H9 (cell line): ENCODE data around the gene ANTXRL. TPM values are rescaled to one million over a fixed set of nuclear protein-coding genes. Genes with fewer than 3 reads are reported as not detected.

Experiments
- DNase-seq: peaks from one replicate; pipeline ENCODE4 v3.0.0-alpha.2; 2017
- H2AFZ ChIP-seq: one replicate; pipeline ENCODE4 v1.6.1; 2013; ENCODE audit warnings: mild to moderate bottlenecking, low read length, control low read depth, moderate library complexity
- H2AK5ac ChIP-seq: 2 replicates; pipeline ENCODE4 v1.6.1; 2013; ENCODE audit warnings: low read length, control low read depth, mixed read lengths; ENCODE audit not compliant: insufficient read length
- H2BK120ac ChIP-seq: one replicate; pipeline ENCODE4 v1.6.1; 2013; ENCODE audit warnings: low read depth, mild to moderate bottlenecking, low read length, control low read depth, inconsistent platforms; ENCODE audit not compliant: poor library complexity, severe bottlenecking
- H2BK12ac ChIP-seq: 2 replicates; pipeline ENCODE4 v1.6.1; 2013; ENCODE audit warnings: low read length, control low read depth, mixed read lengths, low read depth; ENCODE audit not compliant: insufficient read length
- H2BK15ac ChIP-seq: 2 replicates; pipeline ENCODE4 v1.6.1; 2013; ENCODE audit warnings: low read depth, low read length, control low read depth
- H2BK20ac ChIP-seq: one replicate; pipeline ENCODE4 v1.6.1; 2013; ENCODE audit warnings: low read depth, mild to moderate bottlenecking, low read length, control low read depth, inconsistent platforms; ENCODE audit not compliant: poor library complexity, severe bottlenecking
- H2BK5ac ChIP-seq: 2 replicates; pipeline ENCODE4 v1.6.1; 2013; ENCODE audit warnings: low read length, control low read depth, mixed read lengths; ENCODE audit not compliant: insufficient read length
- H3K14ac ChIP-seq: 2 replicates; pipeline ENCODE4 v1.6.1; 2013; ENCODE audit warnings: low read length, control low read depth; ENCODE audit not compliant: insufficient read depth
- H3K18ac ChIP-seq: 2 replicates; pipeline ENCODE4 v1.6.1; 2013; ENCODE audit warnings: low read depth, mild to moderate bottlenecking, mixed read lengths, low read length, control low read depth; ENCODE audit not compliant: insufficient read length
- H3K23ac ChIP-seq: 2 replicates; pipeline ENCODE4 v1.6.1; 2013; ENCODE audit warnings: low read length, control low read depth, mixed read lengths, low read depth; ENCODE audit not compliant: insufficient read length
- H3K23me2 ChIP-seq: 2 replicates; pipeline ENCODE4 v1.6.1; 2013; ENCODE audit warnings: low read depth, mild to moderate bottlenecking, mixed read lengths, low read length, control low read depth; ENCODE audit not compliant: insufficient read length, poor library complexity, severe bottlenecking
- H3K27ac ChIP-seq: 2 replicates; pipeline ENCODE4 v1.5.1; 2013; ENCODE audit warnings: low read length, control low read depth, mixed read lengths, low read depth; ENCODE audit not compliant: insufficient read length
- H3K27me3 ChIP-seq: 2 replicates; pipeline ENCODE4 v1.6.1; 2013; ENCODE audit warnings: low read length, control low read depth, inconsistent platforms; ENCODE audit not compliant: insufficient read depth
- H3K4ac ChIP-seq: 2 replicates; pipeline ENCODE4 v1.6.1; 2013; ENCODE audit warnings: low read depth, mild to moderate bottlenecking, control low read depth, inconsistent platforms, low read length, moderate library complexity
- H3K4me1 ChIP-seq: 2 replicates; pipeline ENCODE4 v1.6.1; 2013; ENCODE audit warnings: low read length, control low read depth, inconsistent platforms; ENCODE audit not compliant: insufficient read depth
- H3K4me2 ChIP-seq: 2 replicates; pipeline ENCODE4 v1.6.1; 2013; ENCODE audit warnings: low read length, control low read depth, mixed read lengths; ENCODE audit not compliant: insufficient read length, insufficient read depth
- H3K56ac ChIP-seq: 2 replicates; pipeline ENCODE4 v1.6.1; 2013; ENCODE audit warnings: low read depth, mild to moderate bottlenecking, mixed read lengths, low read length, control low read depth; ENCODE audit not compliant: insufficient read length
- H3K79me1 ChIP-seq: 2 replicates; pipeline ENCODE4 v1.6.1; 2013; ENCODE audit warnings: low read depth, mild to moderate bottlenecking, moderate library complexity, low read length, control low read depth, inconsistent platforms; ENCODE audit not compliant: insufficient read depth, poor library complexity, severe bottlenecking
- H3K79me2 ChIP-seq: 2 replicates; pipeline ENCODE4 v1.6.1; 2013; ENCODE audit warnings: low read length, control low read depth, inconsistent platforms; ENCODE audit not compliant: insufficient read depth
- H3K9ac ChIP-seq: 2 replicates; pipeline ENCODE4 v1.6.1; 2013; ENCODE audit warnings: low read length, control low read depth, mixed read lengths; ENCODE audit not compliant: insufficient read length; ENCODE audit errors: extremely low read depth
- H3K9me3 ChIP-seq: one replicate; pipeline ENCODE4 v1.6.1; 2013; ENCODE audit warnings: low read depth, low read length, inconsistent platforms; ENCODE audit not compliant: control insufficient read depth
- H3T11ph ChIP-seq: one replicate; pipeline ENCODE4 v1.6.1; 2013; ENCODE audit warnings: mild to moderate bottlenecking, low read length, control low read depth, inconsistent platforms
- H4K20me1 ChIP-seq: one replicate; pipeline ENCODE4 v1.6.1; 2013; ENCODE audit not compliant: control insufficient read depth, insufficient read length, insufficient read depth
- H4K5ac ChIP-seq: 2 replicates; pipeline ENCODE4 v1.6.1; 2013; ENCODE audit warnings: low read depth, mild to moderate bottlenecking, mixed read lengths, low read length, control low read depth; ENCODE audit not compliant: insufficient read length
- H4K8ac ChIP-seq: replicated peaks from 2 replicates; pipeline ENCODE4 v1.6.1; 2013; ENCODE audit warnings: low read length, control low read depth, mixed read lengths, low read depth; ENCODE audit not compliant: insufficient read length
- H4K91ac ChIP-seq: 2 replicates; pipeline ENCODE4 v1.6.1; 2013; ENCODE audit warnings: low read depth, mild to moderate bottlenecking, moderate library complexity, mixed read lengths, low read length, control low read depth; ENCODE audit not compliant: insufficient read length
- H3K27ac Mint-ChIP-seq, 3 experiments: 2 replicates in 2 of 3; 3 replicates in 1 of 3; pipeline ENCODE4 v1.8.0; 2020 to 2021; ENCODE audit warnings: mixed read lengths in 3 of 3, mild to moderate bottlenecking in 1 of 3, moderate library complexity in 1 of 3
- H3K27me3 Mint-ChIP-seq: 2 replicates; pipeline ENCODE4 v1.8.0; 2021; ENCODE audit warnings: low read depth, mild to moderate bottlenecking, moderate library complexity, mixed read lengths
- H3K36me3 Mint-ChIP-seq, 3 experiments: 2 replicates in 2 of 3; 3 replicates in 1 of 3; pipeline ENCODE4 v1.8.0; 2020 to 2021; ENCODE audit warnings: low read depth in 3 of 3, mixed read lengths in 3 of 3; ENCODE audit not compliant: insufficient read depth in 1 of 3
- H3K4me1 Mint-ChIP-seq, 2 experiments: 2 replicates each; pipeline ENCODE4 v1.8.0; 2020; ENCODE audit warnings: mixed read lengths in 2 of 2
- H3K4me3 Mint-ChIP-seq, 2 experiments: 2 replicates in 1 of 2; 3 replicates in 1 of 2; pipeline ENCODE4 v1.8.0; 2020 to 2021; ENCODE audit warnings: mild to moderate bottlenecking in 2 of 2, mixed read lengths in 2 of 2, moderate library complexity in 1 of 2
- H3K9me3 Mint-ChIP-seq, 2 experiments: 2 replicates in 1 of 2; 3 replicates in 1 of 2; pipeline ENCODE4 v1.8.0; 2020; ENCODE audit warnings: mild to moderate bottlenecking in 2 of 2, mixed read lengths in 2 of 2, moderate library complexity in 1 of 2
- CTCF ChIP-seq: fragments of 200-600 bp; sonication (generic); conservative IDR thresholded peaks from 3 replicates; pipeline ENCODE4 v1.8.0; 2021; ENCODE audit warnings: antibody characterized with exemption, mild to moderate bottlenecking
- WGBS: extraction: QIAGEN DNeasy Blood & Tissue Kit; methylation state at CpG from one replicate; pipeline ENCODE4 v1.1.7; 2013; ENCODE audit warnings: missing lambda C conversion rate, low lambda C conversion rate, mixed read lengths; ENCODE audit not compliant: insufficient read length; ENCODE audit errors: extremely low coverage; 5-methylcytosine and 5-hydroxymethylcytosine counted together
- long read RNA-seq: library from polyadenylated mRNA; unstranded; transcript quantifications from one replicate; pipeline ENCODE4 v2.0.0, GENCODE V29; 2020
- total RNA-seq: library from RNA; stranded (reverse); gene quantifications from 2 replicates; pipeline ENCODE4 v1.2.1, GENCODE V29; 2021

The ANTXRL gene
- total RNA-seq, result not detected in 2 replicates
- long read RNA-seq, result 0 reads

DNA sequence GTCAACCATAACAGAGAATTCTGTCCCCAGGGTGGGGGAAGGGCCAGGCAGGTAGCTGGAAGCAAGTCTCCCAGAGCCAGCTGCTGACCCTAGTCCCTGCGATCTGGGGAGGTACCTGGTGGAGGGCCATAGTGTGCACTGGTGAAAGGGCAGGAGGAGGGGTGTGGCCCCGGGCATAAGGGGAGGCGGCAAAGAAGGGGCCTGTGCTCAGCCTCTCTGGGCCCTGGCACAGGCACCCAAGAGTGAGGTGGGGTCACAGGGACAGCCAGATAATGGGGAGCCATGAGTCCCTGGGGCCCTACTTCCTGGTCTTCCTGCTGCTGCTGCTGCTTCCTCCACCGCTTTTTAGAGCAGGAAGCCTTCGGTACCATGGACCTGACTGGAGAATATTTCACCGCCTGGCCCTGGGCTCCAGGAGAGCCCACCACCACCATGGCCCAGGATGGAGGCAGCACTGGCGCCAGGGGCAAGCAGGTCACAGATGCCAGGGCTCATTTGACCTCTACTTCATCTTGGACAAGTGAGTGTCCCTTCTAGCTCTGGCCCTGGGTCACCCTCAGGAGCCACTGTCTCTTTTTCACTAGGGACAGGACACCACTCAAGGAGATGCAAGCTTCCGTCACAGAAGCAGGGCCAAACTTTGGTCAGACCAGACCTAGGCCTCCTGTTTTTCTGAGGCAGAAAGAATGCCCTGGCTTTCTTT, at the start of gene ANTXRL:
Gene ANTXRL, plus strand, starts transcription at position 7 of the 703 bp plus-strand sequence. Its CDS starts 266 bp downstream, at position 273.
- H3K23me2 ChIP-seq, result peaks cover 2% of the 10 kb centered on the region
- H3K79me2 ChIP-seq, result no peaks in the 10 kb centered on the region
- TF ChIP-seq CTCF, result no peak
- H3K4me2 ChIP-seq, result no peak within 1 kb of the TSS
- no peak within 1 kb of the TSS for H2AFZ ChIP-seq
- H3K36me3 Mint-ChIP-seq, result no peaks in the 10 kb centered on the region
- H3T11ph ChIP-seq, result no peak within 1 kb of the TSS
- H3K4me1 ChIP-seq, result 0 out of 2 replicates have a peak, but pooled peaks cover 2% of the 10 kb centered on the region
- no CpG with 5 or more reads among the region's 8 CpGs for WGBS
- no peak within 1 kb of the TSS for H4K8ac ChIP-seq
- H3K9me3 ChIP-seq, result no peaks in the 10 kb centered on the region
- no peak within 1 kb of the TSS for H3K23ac ChIP-seq
- no peak within 1 kb of the TSS for H3K14ac ChIP-seq
- no peak within 1 kb of the TSS for H4K5ac ChIP-seq
- no peak within 1 kb of the TSS for H3K9ac ChIP-seq
- H3K4me3 Mint-ChIP-seq, result no peak within 1 kb of the TSS
- peaks cover 33 to 36% of the 10 kb centered on the region in 2 experiments for H3K4me1 Mint-ChIP-seq
- H3K9me3 Mint-ChIP-seq, result no peaks in the 10 kb centered on the region
- no peak within 1 kb of the TSS for H2BK20ac ChIP-seq
- H3K79me1 ChIP-seq, result no peaks in the 10 kb centered on the region
- H3K56ac ChIP-seq, result no peak within 1 kb of the TSS
- H3K27me3 ChIP-seq, result peaks cover 11% of the 10 kb centered on the region; the same call in 1 of the 2 replicates
- H2BK5ac ChIP-seq, result no peak within 1 kb of the TSS
- no peak within 1 kb of the TSS for H2BK15ac ChIP-seq
- no peak within 1 kb of the TSS for H4K91ac ChIP-seq
- no peak for DNase-seq
- H3K27me3 Mint-ChIP-seq, result peaks cover 40% of the 10 kb centered on the region
- H2BK12ac ChIP-seq, result no peak within 1 kb of the TSS
- no peak within 1 kb of the TSS for H3K27ac ChIP-seq
- H2BK120ac ChIP-seq, result no peak within 1 kb of the TSS
- no peak within 1 kb of the TSS for H3K18ac ChIP-seq
- no peak within 1 kb of the TSS for H3K4ac ChIP-seq
- H2AK5ac ChIP-seq, result no peak within 1 kb of the TSS
- no peak within 1 kb of the TSS for H3K27ac Mint-ChIP-seq
- H4K20me1 ChIP-seq, result no peaks in the 10 kb centered on the region
